Measurements from ENCODE around the gene PCIF1. TPM values are rescaled to one million over a fixed set of nuclear protein-coding genes. Genes with fewer than 3 reads are reported as not detected.

PCIF1 gene
- total RNA-seq, 1 donor from 2014 or later, result 13.0 TPM

DNA sequence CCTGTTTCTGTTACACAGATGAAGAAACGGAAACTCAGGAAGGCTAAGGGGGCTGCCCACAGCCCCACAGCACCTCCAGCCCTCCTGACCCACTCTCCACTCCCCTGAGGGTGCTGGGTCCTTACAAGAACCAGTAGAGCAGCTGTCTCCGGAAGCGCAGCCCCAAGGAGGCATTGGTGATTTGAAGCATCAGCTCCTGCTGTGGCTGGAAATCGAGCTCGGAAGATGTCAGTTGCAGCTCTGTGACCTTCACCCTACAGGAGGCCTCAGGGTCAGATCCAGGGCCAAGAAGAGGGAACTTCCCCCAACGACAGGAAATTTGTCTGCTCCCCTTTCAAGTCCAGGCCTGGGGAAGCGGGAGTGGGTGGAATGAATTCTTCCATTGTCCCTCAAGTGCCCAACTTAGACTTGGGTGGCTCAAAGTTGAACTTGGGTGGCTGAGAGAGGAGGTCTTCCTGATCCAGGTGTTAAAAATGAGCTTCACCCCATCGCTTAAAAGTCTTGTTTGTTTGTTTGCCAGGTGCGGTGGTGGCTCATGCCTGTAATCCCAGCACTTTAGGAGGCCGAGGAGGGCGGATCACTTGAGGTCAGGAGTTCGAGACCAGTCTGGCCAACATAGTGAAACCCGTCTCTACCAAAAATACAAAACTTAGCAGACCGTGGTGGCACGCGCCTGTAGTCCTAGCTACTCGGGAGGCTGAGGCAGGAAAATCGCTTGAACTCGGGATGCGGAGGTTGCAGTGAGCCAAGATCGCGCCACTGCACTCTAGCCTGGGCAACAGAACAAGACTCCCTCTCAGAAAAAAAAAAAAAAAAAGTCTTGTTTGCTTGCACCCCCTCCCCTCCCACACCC, 24.4 kb upstream of the PCIF1 start:
- H3K36me3 ChIP-seq (ENCODE audit: insufficient read depth, low read length), result peaks cover 2% of the 10 kb centered on the region
- peak overlapping the region; percentile 79 for H3K27ac Mint-ChIP-seq (ENCODE audit: unreplicated experiment)
- peaks cover 14% of the 10 kb centered on the region for H3K4me1 Mint-ChIP-seq (ENCODE audit: low read depth, unreplicated experiment)

DNA sequence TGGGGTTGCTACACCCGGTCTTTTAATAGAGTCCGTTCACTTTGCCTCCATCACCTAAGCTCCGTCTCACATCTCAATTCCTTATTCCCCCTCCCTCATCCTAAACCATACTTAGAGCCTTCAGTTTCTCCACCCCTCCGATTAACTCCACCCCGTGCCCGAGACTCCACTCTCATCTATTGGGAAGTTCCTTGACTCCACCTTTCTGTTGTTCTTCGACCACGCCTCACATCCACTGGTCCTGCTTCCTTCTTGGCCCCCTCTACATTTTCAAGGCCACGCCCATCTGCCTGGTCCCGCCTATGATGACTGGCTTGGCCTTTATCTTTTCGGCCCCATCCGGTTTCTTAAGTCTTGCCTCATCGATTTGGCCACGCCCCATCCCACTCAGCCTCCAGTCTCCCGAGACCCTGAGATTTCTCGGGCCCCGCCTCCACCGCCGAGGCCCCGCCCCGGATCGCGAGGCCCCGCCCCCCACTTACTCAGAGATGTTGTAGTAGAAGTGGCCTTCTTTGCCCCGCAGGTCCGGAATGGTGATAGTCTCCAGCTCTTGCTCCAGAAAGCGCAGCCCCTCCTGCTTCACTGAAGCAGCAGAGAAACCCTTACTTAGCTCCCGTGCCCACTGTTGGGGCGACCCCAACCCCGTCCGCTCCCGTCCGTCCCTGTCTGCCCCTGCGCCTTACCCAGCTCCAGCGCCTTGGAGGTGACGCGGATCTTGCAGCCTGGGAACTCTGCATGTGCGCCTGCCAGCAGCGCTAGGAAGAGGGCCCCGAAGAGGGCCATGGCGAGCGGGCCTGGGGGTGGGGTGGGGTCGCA, 23.6 kb upstream of the PCIF1 start:
- Histone ChIP-seq H3K27me3 (ENCODE audit: insufficient read depth, low read length) (no peaks in the 10 kb centered on the region), H3K4me3 (ENCODE audit: insufficient read depth, low read depth, low read length) (peak overlapping the region; percentile 54), H3K4me2 (ENCODE audit: low read length) (peak overlapping the region; percentile 89), H4K20me1 (ENCODE audit: insufficient read depth, low read length) (no peaks in the 10 kb centered on the region), H3K79me2 (ENCODE audit: insufficient read depth, low read length) (peaks cover 2% of the 10 kb centered on the region), H3K4me1 (ENCODE audit: insufficient read depth, low read length) (peaks cover 21% of the 10 kb centered on the region), H3K9me3 (ENCODE audit: insufficient read depth, low read depth, low read length) (no peaks in the 10 kb centered on the region), H3K9ac (ENCODE audit: low read length) (peak overlapping the region; percentile 71), H3K27ac (ENCODE audit: low read depth, low read length) (peak overlapping the region; percentile 63), H2AFZ (ENCODE audit: low read depth, low read length) (peak overlapping the region; percentile 83), H3K36me3 (ENCODE audit: insufficient read depth, low read length) (peaks cover 2% of the 10 kb centered on the region)
- FAIRE-seq (no peak), DNase-seq (ENCODE audit: low read depth) (peak; percentile 100)
- Mint-ChIP-seq H3K4me3 (ENCODE audit: unreplicated experiment) (peak overlapping the region; percentile 89), H3K4me1 (ENCODE audit: low read depth, unreplicated experiment) (peaks cover 12% of the 10 kb centered on the region), H3K36me3 (ENCODE audit: low read depth, unreplicated experiment) (peaks cover 27% of the 10 kb centered on the region), H3K27me3 (ENCODE audit: low read depth, unreplicated experiment) (no peaks in the 10 kb centered on the region), H3K27ac (ENCODE audit: unreplicated experiment) (peak overlapping the region; percentile 79), H3K9me3 (ENCODE audit: unreplicated experiment) (peaks cover 10% of the 10 kb centered on the region)
- TF ChIP-seq, protein P1, sequence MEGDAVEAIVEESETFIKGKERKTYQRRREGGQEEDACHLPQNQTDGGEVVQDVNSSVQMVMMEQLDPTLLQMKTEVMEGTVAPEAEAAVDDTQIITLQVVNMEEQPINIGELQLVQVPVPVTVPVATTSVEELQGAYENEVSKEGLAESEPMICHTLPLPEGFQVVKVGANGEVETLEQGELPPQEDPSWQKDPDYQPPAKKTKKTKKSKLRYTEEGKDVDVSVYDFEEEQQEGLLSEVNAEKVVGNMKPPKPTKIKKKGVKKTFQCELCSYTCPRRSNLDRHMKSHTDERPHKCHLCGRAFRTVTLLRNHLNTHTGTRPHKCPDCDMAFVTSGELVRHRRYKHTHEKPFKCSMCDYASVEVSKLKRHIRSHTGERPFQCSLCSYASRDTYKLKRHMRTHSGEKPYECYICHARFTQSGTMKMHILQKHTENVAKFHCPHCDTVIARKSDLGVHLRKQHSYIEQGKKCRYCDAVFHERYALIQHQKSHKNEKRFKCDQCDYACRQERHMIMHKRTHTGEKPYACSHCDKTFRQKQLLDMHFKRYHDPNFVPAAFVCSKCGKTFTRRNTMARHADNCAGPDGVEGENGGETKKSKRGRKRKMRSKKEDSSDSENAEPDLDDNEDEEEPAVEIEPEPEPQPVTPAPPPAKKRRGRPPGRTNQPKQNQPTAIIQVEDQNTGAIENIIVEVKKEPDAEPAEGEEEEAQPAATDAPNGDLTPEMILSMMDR (IDR thresholded peaks at IDR 0.05; ENCODE audit: insufficient read depth, low read depth, low read length), result no peak
- TF ChIP-seq EZH2 (IDR thresholded peaks at IDR 0.05; ENCODE audit: insufficient read depth, low read length), result no peak

More for the DNA sequence above, 24.4 kb upstream of the PCIF1 start:
- DNase-seq (ENCODE audit: low read depth) (no peak), FAIRE-seq (no peak)
- peaks cover 10% of the 10 kb centered on the region for H3K9me3 Mint-ChIP-seq (ENCODE audit: unreplicated experiment)
- H3K4me3 ChIP-seq (ENCODE audit: insufficient read depth, low read depth, low read length), result no peak overlapping the region
- no peaks in the 10 kb centered on the region for H4K20me1 ChIP-seq (ENCODE audit: insufficient read depth, low read length)
- H3K79me2 ChIP-seq (ENCODE audit: insufficient read depth, low read length), result peaks cover 2% of the 10 kb centered on the region
- TF ChIP-seq, protein P1 (IDR thresholded peaks at IDR 0.05; ENCODE audit: insufficient read depth, low read depth, low read length), result no peak
- TF ChIP-seq EZH2 (IDR thresholded peaks at IDR 0.05; ENCODE audit: insufficient read depth, low read length), result no peak
- no peaks in the 10 kb centered on the region for H3K9me3 ChIP-seq (ENCODE audit: insufficient read depth, low read depth, low read length)
- H3K4me3 Mint-ChIP-seq (ENCODE audit: unreplicated experiment), result peak overlapping the region; percentile 89
- peaks cover 28% of the 10 kb centered on the region for H3K4me1 ChIP-seq (ENCODE audit: insufficient read depth, low read length)
- H3K9ac ChIP-seq (ENCODE audit: low read length), result no peak overlapping the region
- H3K27ac ChIP-seq (ENCODE audit: low read depth, low read length), result no peak overlapping the region
- H2AFZ ChIP-seq (ENCODE audit: low read depth, low read length), result peak overlapping the region; percentile 20
- H3K36me3 Mint-ChIP-seq (ENCODE audit: low read depth, unreplicated experiment), result peaks cover 30% of the 10 kb centered on the region
- no peaks in the 10 kb centered on the region for H3K27me3 Mint-ChIP-seq (ENCODE audit: low read depth, unreplicated experiment)
- peak overlapping the region; percentile 78 for H3K4me2 ChIP-seq (ENCODE audit: low read length)
- no peaks in the 10 kb centered on the region for H3K27me3 ChIP-seq (ENCODE audit: insufficient read depth, low read length)

Measured in astrocyte (in vitro differentiated cells and primary cell).